ENCODE measurements around the gene GPR83. TPM values are rescaled to one million over a fixed set of nuclear protein-coding genes. Genes with fewer than 3 reads are reported as not detected.

Gene GPR83
- total and polyA plus RNA-seq, 4 donors = 0.01 to 0.14 (median 0.07) TPM

GRCh38 chr11:94449029-94449428, 47.8 kb upstream of the GPR83 start:
- Histone ChIP-seq H3K9ac (ENCODE audit: low read depth in 1 of 2, low read length in 2 of 2) (no peak overlapping the region), H3K27me3 (ENCODE audit: control insufficient read depth in 4 of 4, insufficient read depth in 4 of 4, low read length in 3 of 4) (no peaks in the 10 kb centered on the region), H3K36me3 (ENCODE audit: control insufficient read depth in 4 of 4, insufficient read depth in 3 of 4, low read depth in 1 of 4, low read length in 3 of 4) (peaks cover 0 to 22% (median 16%) of the 10 kb centered on the region in 4 donors), H3K9me3 (ENCODE audit: control insufficient read depth in 4 of 4, low read length in 3 of 4) (no peaks in the 10 kb centered on the region), H3K27ac (ENCODE audit: low read depth in 1 of 2, low read length in 2 of 2) (peak overlapping the region in 1 of 2 donors; percentile 52), H3K4me3 (ENCODE audit: low read depth in 1 of 3, low read length in 3 of 3) (no peak overlapping the region), H3K4me1 (ENCODE audit: control insufficient read depth in 4 of 4, insufficient read depth in 4 of 4, low read length in 3 of 4) (peaks cover 0 to 4% (median 0%) of the 10 kb centered on the region in 4 donors)
- no peak for DNase-seq (ENCODE audit: low spot score)
- 43% methylated on average over 1 of the region's 1 CpG for WGBS
- TF ChIP-seq FOXA2 (IDR thresholded peaks at IDR 0.05) (no peak), FOXA1 (IDR thresholded peaks at IDR 0.05) (no peak), GABPA (IDR thresholded peaks at IDR 0.05 in 1 of 2, conservative IDR thresholded peaks at IDR 0.05 in 1 of 2) (no peak), RXRA (IDR thresholded peaks at IDR 0.05) (no peak), TAF1 (conservative IDR thresholded peaks at IDR 0.05) (no peak), YY1 (IDR thresholded peaks at IDR 0.05) (no peak), MAX (IDR thresholded peaks at IDR 0.05) (no peak), RAD21 (IDR thresholded peaks at IDR 0.05) (no peak), NR2F2 (IDR thresholded peaks at IDR 0.05) (no peak), SP1 (IDR thresholded peaks at IDR 0.05) (no peak), CTCF (IDR thresholded peaks at IDR 0.05; ENCODE audit: low read depth, low read length, missing input control) (no peak), ZBTB33 (IDR thresholded peaks at IDR 0.05) (no peak), HNF4G (IDR thresholded peaks at IDR 0.05) (no peak), EGR1 (IDR thresholded peaks at IDR 0.05; ENCODE audit: low read depth in 2 of 2) (no peak)

- Histone ChIP-seq H3K4me3 (ENCODE audit: low read depth in 1 of 3, low read length in 3 of 3) (no peak overlapping the region), H3K9me3 (ENCODE audit: control insufficient read depth in 4 of 4, low read length in 3 of 4) (no peaks in the 10 kb centered on the region), H3K4me1 (ENCODE audit: control insufficient read depth in 4 of 4, insufficient read depth in 4 of 4, low read length in 3 of 4) (peaks cover 0 to 4% (median 0%) of the 10 kb centered on the region in 4 donors), H3K9ac (ENCODE audit: low read depth in 1 of 2, low read length in 2 of 2) (no peak overlapping the region), H3K27me3 (ENCODE audit: control insufficient read depth in 4 of 4, insufficient read depth in 4 of 4, low read length in 3 of 4) (no peaks in the 10 kb centered on the region), H3K36me3 (ENCODE audit: control insufficient read depth in 4 of 4, insufficient read depth in 3 of 4, low read depth in 1 of 4, low read length in 3 of 4) (peaks cover 0 to 19% (median 18%) of the 10 kb centered on the region in 4 donors), H3K27ac (ENCODE audit: low read depth in 1 of 2, low read length in 2 of 2) (no peak overlapping the region)
- DNase-seq (ENCODE audit: low spot score) = no peak
- 90% methylated on average over 4 of the region's 4 CpGs for WGBS
- TF ChIP-seq EGR1 (IDR thresholded peaks at IDR 0.05; ENCODE audit: low read depth in 2 of 2) = no peak
- no peak for TF ChIP-seq GABPA (IDR thresholded peaks at IDR 0.05 in 1 of 2, conservative IDR thresholded peaks at IDR 0.05 in 1 of 2)
- TF ChIP-seq JUND (IDR thresholded peaks at IDR 0.05) = no peak
- TF ChIP-seq HNF4G (IDR thresholded peaks at IDR 0.05) = no peak
- TF ChIP-seq NR2F2 (IDR thresholded peaks at IDR 0.05) = no peak
- no peak for TF ChIP-seq REST (IDR thresholded peaks at IDR 0.05)
- TF ChIP-seq SP1 (IDR thresholded peaks at IDR 0.05) = no peak
- no peak for TF ChIP-seq ZBTB33 (IDR thresholded peaks at IDR 0.05)
- no peak for TF ChIP-seq FOXA2 (IDR thresholded peaks at IDR 0.05)
- no peak for TF ChIP-seq ATF3 (IDR thresholded peaks at IDR 0.05)
- no peak for TF ChIP-seq TAF1 (conservative IDR thresholded peaks at IDR 0.05)
- TF ChIP-seq MAX (IDR thresholded peaks at IDR 0.05) = no peak
- no peak for TF ChIP-seq HNF4A (conservative IDR thresholded peaks at IDR 0.05)
- no peak for TF ChIP-seq RAD21 (IDR thresholded peaks at IDR 0.05)
- no peak for TF ChIP-seq FOXA1 (IDR thresholded peaks at IDR 0.05)
- no peak for TF ChIP-seq CTCF (IDR thresholded peaks at IDR 0.05; ENCODE audit: low read depth, low read length, missing input control)
Observed at GRCh38 chr11:94447149-94447548, 45.9 kb upstream of the GPR83 start.
